ENCODE measurements around the gene FKRP.
A peak's percentile ranks its signal among the peaks of the same experiment; 100 is the strongest.
"Not testable (repeated sequence)": the region's sequence is repeated elsewhere in the genome, so short reads cannot be mapped to it uniquely, and the experiment has no call there.

FKRP gene

DNA sequence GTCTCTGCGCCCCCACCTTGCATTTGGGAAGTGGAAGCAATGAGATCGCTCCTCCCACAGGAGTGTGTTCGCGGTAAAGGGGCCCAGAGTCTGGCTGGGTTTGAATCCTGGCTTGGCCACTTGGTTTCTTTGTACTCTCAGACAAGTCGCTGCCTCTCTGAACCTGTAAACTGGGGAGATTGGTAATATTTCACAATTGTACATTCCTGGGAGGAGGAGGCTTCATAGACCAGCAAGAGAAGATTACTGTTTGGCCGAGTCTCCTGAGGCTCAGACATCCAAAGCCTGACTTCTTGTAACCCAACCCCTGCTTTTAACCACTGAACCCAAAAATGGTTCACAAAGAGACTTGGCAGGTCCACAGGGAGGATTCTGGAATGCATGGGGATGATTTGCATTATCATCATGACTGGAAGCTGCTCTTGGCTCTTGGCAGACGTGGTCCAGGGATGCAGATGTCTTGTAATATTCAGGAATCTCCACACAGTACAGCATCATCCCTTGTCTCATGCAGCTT, 14.0 kb downstream of the FKRP start:
- no peak for DNase-seq

DNA sequence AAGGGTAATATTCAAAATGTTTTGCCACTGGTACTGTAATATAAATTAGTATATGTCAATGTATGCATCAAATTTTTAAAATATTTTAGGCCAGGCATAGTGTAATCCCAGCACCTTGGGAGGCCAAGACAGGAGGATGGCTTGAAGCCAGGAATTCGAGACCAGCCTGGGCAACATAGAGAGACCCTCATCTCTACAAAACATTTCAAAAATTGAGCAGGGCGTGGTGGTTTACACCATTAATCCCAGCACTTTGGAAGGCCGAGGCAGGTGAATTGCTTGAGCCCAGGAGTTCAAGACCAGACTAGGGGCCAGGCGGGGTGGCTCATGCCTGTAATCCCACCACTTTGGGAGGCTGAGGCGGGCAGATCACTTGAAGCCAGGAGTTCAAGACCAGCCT, 14.5 kb downstream of the FKRP start:
- no peak for DNase-seq

DNA sequence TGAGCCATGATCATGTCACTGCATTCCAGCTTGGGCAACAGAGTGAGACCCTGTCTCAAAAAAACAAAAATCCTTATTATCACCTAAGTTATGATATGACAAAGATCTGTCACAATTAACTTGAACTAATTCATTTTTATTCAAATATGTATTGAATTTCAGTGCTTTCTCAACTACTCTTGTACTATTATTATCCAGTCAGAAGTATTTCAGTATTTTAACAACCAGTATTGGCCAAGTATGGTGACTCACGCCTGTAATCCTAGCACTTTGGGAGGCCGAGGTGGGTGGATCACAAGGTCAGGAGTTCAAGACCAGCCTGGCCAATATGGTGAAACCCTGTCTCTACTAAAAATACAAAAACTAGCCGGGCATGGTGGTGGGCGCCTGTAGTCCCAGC, 15.0 kb downstream of the FKRP start:
- DNase-seq: not testable (repeated sequence)

DNA sequence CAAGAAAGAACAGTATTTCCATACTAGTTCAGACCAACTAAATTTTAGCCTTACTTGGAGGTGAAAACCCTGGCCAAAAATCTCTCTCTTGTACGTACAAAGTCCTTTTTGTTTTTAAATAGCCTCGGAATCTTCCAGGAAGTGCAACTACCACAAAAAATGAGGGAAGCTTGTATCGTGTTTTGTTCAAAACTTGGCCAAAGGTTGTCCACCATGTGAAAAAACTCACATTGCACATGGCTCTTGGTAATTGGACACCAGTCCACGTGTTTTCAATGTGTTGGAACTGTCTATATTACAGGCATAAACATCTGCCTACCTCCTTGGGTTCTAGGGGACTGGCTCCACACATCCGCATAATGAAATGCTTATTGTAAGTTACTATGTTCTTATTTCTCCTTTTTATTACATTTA, 15.6 kb downstream of the FKRP start:
- DNase-seq: no peak

DNA sequence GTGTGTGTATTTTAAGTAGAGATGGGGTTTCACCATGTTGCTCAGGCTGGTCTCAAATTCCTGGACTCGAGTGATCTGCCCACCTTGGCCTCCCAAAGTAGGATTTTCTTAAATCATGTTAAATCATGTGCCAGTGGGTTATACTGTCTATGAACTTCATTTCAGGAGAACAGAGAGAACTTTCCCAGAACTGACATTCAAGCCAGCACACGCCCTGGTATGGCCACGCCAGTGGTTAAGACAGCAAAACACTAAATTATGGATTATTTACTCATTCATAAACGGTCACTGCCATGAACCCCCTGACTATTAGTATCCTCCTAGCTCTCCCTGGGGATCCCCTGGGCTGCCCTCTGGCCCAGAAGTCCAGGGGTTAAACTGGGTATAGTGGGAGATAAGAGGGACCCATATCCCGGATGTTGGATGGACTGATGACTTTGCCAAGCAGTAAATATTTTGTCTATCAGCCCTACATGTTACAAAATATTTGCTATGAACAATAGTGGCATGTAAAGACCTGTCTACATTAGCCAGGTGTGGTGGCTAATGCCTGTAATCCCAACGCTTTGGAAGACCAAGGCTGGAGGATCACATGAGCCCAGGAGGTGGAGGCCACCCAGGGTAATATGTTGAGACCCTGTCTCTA, 16.5 kb downstream of the FKRP start:
- DNase-seq: no peak

DNA sequence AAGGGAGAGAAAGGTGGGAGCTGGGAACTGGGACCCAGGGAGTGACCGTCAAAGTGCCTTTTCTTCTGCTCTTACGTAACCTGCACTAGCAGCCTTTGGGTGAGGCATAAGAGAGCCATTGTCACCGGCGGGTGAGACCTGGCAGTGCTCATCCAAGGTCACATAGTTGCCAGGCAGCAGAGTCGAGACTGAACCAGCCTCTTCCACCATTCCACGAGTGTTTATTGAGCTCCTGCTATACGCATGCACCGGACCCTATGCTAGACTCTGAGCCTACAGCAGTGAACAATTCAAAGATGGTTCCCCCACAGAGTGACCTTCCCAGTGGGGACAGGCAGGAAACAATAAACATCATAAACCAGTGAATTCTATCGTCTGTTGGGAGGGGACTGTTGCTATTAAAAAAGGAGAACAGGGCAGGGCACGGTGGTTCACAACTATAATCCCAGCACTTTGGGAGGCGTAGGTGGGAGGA, 19.0 kb downstream of the FKRP start:
- no peak for DNase-seq

DNA sequence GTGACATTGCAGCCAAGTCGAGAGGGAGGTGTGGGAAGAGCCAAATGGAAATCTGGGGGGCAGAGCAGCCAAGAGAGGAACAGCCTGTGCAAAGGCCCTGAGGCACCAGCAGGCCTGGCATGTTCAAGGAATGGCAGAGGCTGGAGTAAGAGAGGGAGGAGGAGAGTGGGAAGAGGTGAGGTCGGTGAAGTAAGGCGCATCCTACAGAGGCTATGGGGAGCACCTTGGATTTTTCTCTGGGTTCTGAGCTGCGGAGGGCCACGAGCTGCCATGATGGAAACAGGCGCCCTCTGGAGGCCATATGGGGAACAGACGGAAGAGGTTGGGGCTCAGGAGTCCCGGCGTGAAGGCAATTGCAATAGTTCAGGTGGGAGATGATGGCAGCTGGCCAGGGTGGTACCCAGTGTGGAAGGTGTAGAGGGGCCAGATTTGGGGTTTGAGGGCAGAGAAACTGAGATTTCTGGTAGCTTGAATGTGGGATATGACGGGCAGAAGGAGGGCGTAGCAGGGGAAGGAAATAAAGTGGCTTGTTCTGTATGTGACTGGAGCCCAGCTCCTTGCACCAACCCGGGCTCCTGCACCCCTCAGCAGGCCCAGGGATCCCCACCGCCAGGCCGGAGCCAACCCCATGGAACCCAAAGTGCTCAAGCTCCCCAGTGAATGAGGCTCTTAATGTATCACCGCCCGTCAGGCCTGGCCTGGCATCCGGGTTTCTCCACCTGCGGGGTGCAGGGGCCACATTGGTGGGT, 20.9 kb downstream of the FKRP start:
- DNase-seq: no peak

DNA sequence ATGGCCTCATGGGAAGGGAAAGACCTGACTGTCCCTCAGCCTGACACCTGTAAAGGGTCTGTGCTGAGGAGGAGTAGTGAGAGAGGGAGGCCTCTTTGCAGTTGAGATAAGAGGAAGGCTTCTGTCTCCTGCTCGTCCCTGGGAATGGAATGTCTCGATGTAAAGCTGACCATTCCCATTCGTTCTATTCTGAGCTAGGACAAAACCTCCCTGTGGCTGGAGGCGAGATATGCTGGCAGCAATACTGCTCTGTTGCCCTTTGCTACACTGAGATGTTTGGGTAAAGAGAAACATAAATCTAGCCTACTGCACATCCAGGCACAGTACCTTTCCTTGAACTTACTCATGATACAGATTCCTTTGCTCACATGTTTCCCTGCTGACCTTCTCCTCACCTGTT, 22.9 kb downstream of the FKRP start:
- not testable (repeated sequence) for DNase-seq

DNA sequence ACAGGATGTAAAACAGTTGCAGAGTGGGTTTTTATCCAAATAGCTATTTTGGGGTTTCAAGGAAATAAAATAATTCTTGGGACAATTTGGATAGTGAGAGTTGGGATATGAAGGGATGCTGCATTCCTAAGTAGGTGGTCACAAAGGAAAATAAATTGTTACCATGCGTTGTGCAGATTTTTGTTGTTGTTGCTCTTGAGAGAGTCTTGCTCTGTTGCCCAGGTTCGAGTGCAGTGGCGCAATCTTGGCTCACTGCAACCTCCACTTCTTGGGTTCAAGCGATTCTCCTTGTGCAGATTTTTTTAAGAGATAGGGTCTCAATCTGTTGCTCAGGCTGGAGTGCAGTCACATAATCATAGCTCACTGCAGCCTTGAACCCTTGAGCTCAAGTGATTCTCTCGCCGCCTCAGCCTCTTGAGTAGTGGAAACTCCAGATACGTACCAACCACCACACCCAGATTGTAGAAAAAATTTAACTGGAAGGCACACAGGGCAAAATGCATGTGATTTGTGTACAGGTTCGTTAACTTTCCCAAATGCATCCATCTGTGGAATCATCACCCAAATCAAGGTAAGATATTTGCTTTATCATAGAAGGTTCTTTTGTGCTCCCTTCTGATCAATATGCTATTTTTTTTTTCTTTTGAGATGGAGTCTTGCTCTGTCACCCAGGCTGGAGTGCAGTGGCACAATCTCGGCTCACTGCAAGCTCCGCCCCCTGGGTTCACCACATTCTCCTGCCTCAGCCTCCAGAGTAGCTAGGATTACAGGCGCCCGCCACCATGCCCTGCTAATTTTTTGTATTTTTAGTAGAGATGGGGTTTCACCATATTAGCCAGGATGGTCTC, 26.5 kb downstream of the FKRP start:
- no peak for DNase-seq

DNA sequence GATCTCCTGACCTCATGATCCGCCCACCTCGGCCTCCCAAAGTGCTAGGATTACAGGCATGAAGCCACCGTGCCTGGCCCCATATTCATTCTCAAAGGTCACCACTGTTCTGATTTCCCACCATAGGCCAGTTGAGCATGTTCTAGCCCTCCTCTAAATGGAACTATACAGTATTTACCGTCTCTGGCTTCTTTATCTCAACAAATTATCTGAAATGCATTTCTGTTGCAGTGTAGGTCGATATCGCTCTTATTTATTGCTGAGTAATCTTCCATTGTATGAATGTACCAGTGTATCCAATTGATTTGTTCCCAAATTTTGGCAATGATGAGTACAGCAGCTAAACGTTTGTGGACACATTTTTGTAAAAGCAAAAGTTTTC, 27.2 kb downstream of the FKRP start:
- no peak for DNase-seq

DNA sequence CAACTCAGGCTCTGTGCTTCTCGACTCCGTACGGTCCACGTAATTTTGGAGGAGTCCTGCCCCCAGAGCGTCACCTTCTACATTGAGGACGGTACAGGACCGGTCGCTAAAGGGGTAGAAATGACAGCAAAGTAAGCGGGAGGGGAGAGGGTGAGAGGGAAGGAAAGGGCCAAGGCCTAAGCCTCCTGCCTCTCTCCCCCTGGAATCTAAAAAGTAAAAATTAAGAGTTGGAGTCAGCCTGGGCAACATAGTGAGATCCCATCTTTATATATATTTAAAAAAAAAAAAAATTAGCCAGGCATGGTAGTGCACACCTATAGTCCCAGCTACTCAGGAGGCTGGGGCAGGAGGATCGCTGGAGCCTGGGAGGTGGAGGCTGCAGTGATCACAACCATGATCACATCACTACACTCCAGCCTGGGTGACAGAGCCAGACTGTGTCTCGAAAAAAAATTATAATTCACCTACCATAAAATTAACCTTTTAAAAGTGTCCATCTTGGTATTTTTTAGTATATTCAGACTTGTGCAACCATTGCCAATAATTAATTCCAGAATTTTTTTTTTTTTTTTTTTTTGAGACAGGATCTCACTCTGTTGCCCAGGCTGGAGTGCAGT, 29.9 kb downstream of the FKRP start:
- DNase-seq: no peak

DNA sequence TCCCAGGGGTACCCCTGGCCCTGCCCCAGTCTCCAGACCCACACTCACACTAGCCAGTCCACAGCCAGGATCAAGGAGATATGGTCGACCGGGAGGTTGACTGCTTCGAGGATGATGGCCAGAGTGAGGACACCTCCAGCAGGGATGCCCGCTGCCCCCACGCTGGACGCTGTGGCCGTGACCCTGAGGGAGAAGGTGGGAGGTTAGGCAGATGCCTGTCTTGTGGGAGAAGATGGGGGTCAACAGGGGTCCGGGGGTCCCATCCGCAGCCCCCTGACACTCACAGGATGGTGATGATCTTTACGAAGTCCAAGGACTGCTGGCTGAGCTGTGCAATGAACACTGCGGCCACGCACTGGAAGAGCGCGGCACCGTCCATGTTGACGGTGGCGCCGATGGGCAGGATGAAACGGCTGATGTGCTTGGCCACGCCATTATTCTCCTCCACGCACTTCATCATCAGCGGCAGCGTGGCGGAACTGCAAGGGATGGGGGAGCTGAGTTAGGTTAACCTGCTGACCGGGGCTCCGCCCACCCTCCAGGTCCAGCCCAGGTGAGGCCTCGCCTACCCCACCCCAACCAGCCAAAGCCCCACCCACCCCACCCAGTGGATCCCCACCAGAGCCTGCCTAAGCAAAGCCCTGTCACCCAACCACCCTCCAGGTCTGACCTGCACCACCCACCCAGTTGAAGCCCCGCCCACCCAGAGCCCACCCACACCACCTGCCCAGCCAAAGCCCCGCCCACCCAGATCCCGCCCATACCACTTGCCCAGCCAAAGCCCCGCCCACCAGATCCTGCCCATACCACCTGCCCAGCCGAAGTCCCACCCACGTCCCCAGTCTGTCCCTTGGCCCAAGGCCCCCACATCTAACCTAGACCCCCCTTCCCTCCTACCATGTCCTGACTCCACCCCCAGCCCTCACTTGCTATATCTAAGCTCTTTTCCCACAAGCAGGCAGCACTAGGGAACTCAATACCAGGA, 31.4 kb downstream of the FKRP start:
- no peak for DNase-seq

DNA sequence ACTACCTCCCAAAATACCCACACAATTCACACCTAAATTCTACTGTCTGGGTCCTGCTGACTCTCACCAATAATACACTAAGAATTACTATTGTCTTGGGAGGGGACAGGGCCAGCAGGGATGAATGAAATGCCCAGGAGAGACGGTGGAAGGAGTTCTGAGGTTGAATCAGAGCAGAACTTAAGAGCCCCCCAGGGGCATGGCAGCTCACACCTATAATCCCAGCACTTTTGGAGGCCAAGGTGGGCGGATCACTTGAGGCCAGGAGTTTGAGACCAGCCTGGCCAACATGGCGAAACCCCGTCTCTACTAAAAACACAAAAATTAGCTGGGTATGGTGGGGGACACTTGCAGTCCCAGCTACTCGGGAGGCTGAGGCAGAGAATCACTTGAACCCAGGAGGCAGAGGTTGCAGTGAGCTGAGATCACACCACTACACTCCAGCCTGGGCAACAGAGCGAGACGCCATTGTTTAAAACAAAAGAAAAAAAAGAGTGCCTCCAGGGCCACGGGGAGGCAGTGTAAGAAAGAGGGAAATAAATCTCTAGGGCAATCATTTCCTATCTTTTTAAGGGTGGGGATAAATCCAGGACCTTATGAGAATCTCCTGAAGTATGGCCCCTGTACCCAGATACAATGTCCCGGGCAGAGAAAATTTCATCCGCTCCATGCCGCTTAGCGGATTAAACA, 32.2 kb downstream of the FKRP start:
- not testable (repeated sequence) for DNase-seq

DNA sequence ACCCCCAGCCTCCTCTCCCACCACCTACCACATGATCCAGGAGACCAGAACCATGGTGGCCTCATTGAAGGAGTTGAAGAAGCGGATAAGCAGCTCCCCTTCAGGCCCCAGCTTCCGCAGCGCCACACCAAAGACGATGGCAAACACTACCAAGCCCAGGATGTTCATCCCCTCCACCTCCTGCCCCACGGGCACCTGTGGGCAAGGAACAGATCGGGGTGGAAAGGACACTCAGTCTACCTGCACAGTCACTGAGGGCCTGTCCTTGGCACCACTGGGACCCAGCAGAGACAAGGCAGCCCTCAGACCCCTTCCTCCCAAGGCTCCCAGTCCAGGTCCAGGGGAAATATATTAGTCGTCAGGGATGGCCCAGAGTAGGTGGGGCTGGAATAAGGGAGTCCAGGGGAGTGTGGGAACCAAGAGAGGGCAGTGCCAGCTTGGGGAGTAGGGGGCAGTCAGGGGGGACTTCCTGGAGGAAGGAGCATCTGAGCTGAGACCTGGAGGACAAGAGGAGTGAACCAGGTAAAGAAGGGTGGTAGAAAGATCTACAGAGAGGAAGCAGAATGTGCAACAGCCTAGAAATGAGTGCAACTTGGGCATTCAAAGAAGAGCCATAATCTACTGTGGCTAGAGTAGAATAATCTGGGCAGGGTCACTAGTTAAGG, 36.6 kb downstream of the FKRP start:
- DNase-seq: no peak

DNA sequence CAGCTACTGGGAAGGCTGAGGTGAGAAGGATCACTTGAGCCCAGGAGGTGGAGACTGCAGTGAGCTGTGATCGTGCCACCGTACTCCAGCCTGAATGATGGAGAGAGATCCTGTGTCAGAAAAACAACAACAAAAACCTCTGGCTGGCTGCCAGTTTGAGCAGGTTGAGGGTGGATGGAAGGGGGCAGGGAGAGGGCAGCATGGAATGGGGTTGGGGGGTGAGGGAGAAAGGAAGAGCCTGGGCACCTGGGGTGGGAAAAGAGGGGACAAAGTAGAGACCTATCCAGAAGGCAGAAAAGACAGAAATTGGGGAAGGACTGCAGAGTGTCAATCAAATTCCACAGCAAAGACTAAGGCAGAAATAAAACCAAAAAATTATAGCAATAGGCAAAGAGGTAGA, 37.8 kb downstream of the FKRP start:
- no peak for DNase-seq

DNA sequence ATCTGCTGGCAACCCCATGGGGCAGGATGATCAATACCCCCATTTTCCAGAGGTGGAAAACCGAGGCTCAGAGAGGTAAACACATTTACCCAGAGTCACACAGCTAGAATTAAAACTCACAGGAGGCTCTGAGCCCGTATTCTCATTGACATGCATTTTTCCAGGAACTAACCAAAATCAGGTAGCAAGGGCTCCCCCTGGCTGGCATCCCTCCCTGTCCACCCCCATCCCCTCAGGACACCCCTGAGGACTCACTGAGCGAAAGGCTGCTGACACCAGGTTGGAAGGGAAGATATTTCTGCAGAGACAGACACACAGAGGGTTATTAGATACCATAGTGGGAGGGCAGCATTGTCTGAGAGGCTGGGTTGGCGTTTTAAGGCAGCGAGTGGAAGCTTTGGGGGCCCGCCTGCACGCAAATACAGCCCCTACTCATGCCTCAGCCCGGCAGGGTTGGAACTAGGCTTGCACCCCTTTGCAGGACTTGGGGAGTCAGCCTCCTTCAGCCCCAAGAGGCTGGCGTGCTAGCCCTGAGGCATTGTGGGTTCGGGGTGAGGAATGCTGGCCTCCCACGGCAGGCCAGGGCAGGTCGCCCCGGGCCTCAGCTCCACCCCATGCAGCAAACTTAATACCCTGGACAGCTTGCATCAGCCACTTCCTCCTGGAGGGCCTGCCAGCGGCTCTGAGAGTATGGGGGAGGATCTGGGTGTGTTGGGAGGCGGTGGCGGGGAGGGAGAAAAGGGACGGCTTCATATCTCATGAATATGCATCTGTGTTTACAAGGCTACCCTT, 38.6 kb downstream of the FKRP start:
- DNase-seq: peak; percentile 13

DNA sequence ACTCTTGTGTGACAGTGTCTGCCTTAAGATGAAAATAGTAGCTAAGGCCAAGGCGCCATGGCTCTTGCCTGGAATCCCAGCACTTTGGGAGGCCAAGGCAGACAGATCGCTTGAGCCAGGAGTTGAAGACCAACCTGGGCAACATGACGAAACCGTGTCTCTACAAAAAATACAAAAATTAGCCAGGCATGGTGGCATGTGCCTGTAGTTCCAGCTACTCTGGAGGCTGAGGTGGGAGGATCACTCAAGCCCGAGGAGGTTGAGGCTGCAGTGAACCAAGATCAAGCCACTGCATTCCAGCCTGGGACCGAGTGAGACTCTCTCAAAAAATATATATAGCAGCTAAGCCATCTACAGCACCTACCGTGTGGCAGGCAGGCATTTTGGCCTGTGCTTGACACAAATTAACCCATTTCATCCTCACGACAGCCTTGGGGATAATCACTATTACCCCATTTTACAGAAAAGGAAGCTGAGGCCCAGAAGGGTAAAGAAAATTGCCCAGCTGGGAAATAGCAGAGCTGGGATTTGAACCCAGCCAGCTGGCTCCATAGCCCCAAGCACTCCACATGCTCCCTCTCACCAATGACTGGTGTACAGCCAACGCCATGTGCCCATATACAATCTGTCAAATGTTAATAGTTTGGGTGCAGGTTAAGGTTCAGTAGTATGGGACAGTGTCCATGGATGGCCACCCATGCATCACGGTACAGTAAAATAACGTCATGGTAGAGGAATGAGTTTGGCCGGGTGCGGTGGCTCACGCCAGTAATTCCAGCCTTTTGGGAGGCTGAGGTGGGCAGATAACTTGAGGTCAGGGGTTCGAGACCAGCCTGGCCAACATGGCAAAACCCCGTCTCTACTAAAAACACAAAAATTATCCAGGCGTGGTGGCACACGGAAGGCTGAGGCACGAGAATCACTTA, 39.5 kb downstream of the FKRP start:
- DNase-seq: no peak

DNA sequence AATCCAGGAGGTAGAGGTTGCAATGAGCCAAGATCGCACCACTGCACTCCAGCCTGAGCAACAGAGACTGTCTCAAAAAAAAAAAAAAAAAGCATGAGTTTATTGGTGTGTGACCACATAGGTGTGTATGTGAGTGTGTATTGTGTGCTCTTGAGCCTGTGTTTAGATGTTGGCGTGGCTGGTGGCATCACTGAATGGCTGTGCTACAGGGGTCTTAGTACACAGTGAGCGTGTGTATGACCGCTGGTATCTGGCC, 40.1 kb downstream of the FKRP start:
- no peak for DNase-seq
